Caco-2 (cell line): Measurements from ENCODE around the gene KRT2. TPM values are rescaled to one million over a fixed set of nuclear protein-coding genes. Genes with fewer than 3 reads are reported as not detected.

Source experiments
- BruUV-seq: library from RNA; stranded (reverse); fragments of 400-500 nt; replicated peaks from 2 replicates; lab custom pipeline; 2021; lab: Mats Ljungman, UMichigan
- CTCF ChIA-PET: fragments of 300-600 bp; sonication (Branson Sonifier 250); formaldehyde crosslinking; loops from one replicate; lab custom pipeline; 2022; ENCODE audit warnings: antibody characterized with exemption; lab: Charles Lee
- POLR2A ChIA-PET: fragments of 300-600 bp; sonication (Branson Sonifier 250); formaldehyde crosslinking; loops from one replicate; lab custom pipeline; 2022; ENCODE audit warnings: antibody characterized with exemption; lab: Charles Lee
- DNase-seq, 2 experiments: peaks; one replicate each; pipeline versions ENCODE4 v3.0.0 to v3.0.0-alpha.2; 2020 to 2022
- H3K27me3 ChIP-seq: replicated peaks from 2 replicates; pipeline ENCODE4 v1.6.0; 2011; ENCODE audit warnings: low read length; ENCODE audit not compliant: control insufficient read depth, insufficient read depth
- H3K36me3 ChIP-seq: 2 replicates; pipeline ENCODE4 v1.5.1; 2011; ENCODE audit warnings: low read length; ENCODE audit not compliant: control insufficient read depth, insufficient read depth
- H3K4me1 ChIP-seq: fragments of 250-450 bp; sonication (Bioruptor Pico); 2 replicates; pipeline ENCODE4 v1.5.1; 2020; ENCODE audit warnings: mild to moderate bottlenecking
- H3K4me3 ChIP-seq: 2 replicates; pipeline ENCODE4 v1.5.1; 2011; ENCODE audit warnings: low read depth, mild to moderate bottlenecking, control low read depth, low read length
- H3K9me3 ChIP-seq: fragments of 250-450 bp; sonication (Bioruptor Pico); 2 replicates; pipeline ENCODE4 v1.5.1; 2020; ENCODE audit warnings: mild to moderate bottlenecking, moderate library complexity
- H3K27ac Mint-ChIP-seq: one replicate; pipeline ENCODE4 v1.8.0; 2022; ENCODE audit warnings: mixed read lengths; ENCODE audit not compliant: unreplicated experiment
- H3K27me3 Mint-ChIP-seq: one replicate; pipeline ENCODE4 v1.8.0; 2022; ENCODE audit warnings: mixed read lengths; ENCODE audit not compliant: insufficient read depth, unreplicated experiment
- H3K36me3 Mint-ChIP-seq: one replicate; pipeline ENCODE4 v1.8.0; 2022; ENCODE audit warnings: mild to moderate bottlenecking, mixed read lengths; ENCODE audit not compliant: insufficient read depth, unreplicated experiment
- H3K4me1 Mint-ChIP-seq: one replicate; pipeline ENCODE4 v1.8.0; 2022; ENCODE audit warnings: low read depth, mixed read lengths; ENCODE audit not compliant: unreplicated experiment
- H3K4me3 Mint-ChIP-seq: one replicate; pipeline ENCODE4 v1.8.0; 2022; ENCODE audit warnings: mild to moderate bottlenecking, moderate library complexity, mixed read lengths; ENCODE audit not compliant: unreplicated experiment
- H3K9me3 Mint-ChIP-seq: one replicate; pipeline ENCODE4 v1.8.0; 2022; ENCODE audit warnings: mixed read lengths; ENCODE audit not compliant: unreplicated experiment
- intact Hi-C: fragments of 100-400 bp; cut with micrococcal nuclease; formaldehyde crosslinking; loops from one replicate; pipeline ENCODE4 v1.10.0; 2022; ENCODE audit not compliant: unreplicated experiment
- total RNA-seq: library from RNA; stranded (reverse); gene quantifications from 2 replicates; pipeline ENCODE4 v1.2.3, GENCODE V29; 2022
- TF ChIP-seq, protein P1 (sequence below), 2 experiments: fragments of 200-600 bp in 1 of 2; IDR thresholded peaks; 1 replicate in 1 of 2; 2 replicates in 1 of 2; pipeline versions ENCODE4 v1.5.1 to v1.8.0; 2011 to 2022; ENCODE audit warnings: antibody characterized with exemption in 1 of 2, control low read depth in 1 of 2, inconsistent platforms in 1 of 2, low read depth in 1 of 2, low read length in 1 of 2, mild to moderate bottlenecking in 1 of 2, moderate library complexity in 1 of 2; ENCODE audit not compliant: insufficient read depth in 1 of 2, severe bottlenecking in 1 of 2, unreplicated experiment in 1 of 2

KRT2 gene
- total RNA-seq, 1 experiment from 2014 or later = not detected

DNA sequence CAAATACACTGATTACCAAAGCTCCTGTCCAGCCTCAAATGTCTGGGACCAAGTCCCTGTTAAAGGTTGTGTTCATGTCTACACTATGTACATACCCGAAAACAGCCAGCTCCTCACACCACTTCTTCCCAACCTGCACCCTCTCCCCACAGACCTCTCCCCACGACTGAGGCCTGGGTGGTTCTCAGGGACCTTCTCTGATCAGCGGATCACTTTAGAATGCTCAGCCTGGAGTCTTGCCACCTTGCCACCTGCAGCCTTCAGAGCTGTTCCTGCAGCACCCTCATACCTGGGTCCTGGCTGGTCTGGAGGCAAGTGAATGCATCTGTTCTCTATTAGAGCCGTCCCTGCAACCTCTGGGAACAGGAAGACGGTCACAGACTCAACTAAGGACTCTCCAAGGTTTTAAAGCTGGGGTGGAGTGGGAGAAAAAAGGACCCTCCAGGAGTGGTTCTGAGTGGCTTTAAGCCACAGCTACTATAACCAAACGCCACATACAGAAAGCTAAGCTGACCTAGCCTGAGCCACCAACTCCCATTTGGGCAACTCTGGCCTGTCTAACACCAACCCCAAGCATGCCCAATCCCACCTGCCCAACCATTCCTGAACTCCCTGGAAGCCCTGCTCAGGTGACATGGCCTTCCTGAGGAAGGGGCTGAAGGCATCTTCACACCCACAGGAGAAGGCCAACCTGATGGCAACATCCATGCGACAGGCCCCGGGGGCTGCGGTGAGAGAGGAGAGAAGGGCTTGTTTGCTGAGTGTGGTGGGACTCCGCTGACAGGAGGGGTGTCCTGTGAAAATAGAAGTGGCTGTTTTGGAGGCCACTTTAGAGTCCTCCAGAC lies 8.6 kb downstream of the KRT2 start:
- no TSS peak for BruUV-seq
- no peak for DNase-seq
- no peaks in the 10 kb centered on the region for H3K36me3 ChIP-seq
- H3K4me1 Mint-ChIP-seq = no peaks in the 10 kb centered on the region
- H3K9me3 Mint-ChIP-seq = no peaks in the 10 kb centered on the region
- H3K4me3 ChIP-seq = no peak overlapping the region
- H3K27ac Mint-ChIP-seq = no peak overlapping the region
- peaks cover 35% of the 10 kb centered on the region for H3K27me3 Mint-ChIP-seq
- no peak overlapping the region for H3K4me3 Mint-ChIP-seq
- H3K4me1 ChIP-seq = no peaks in the 10 kb centered on the region
- H3K27me3 ChIP-seq = no peaks in the 10 kb centered on the region
- H3K36me3 Mint-ChIP-seq = no peaks in the 10 kb centered on the region
- ChIA-PET POLR2A (no interaction called here), CTCF (no interaction called here)
- no peaks in the 10 kb centered on the region for H3K9me3 ChIP-seq
- intact Hi-C loops = no loop called here
- TF ChIP-seq, protein P1, sequence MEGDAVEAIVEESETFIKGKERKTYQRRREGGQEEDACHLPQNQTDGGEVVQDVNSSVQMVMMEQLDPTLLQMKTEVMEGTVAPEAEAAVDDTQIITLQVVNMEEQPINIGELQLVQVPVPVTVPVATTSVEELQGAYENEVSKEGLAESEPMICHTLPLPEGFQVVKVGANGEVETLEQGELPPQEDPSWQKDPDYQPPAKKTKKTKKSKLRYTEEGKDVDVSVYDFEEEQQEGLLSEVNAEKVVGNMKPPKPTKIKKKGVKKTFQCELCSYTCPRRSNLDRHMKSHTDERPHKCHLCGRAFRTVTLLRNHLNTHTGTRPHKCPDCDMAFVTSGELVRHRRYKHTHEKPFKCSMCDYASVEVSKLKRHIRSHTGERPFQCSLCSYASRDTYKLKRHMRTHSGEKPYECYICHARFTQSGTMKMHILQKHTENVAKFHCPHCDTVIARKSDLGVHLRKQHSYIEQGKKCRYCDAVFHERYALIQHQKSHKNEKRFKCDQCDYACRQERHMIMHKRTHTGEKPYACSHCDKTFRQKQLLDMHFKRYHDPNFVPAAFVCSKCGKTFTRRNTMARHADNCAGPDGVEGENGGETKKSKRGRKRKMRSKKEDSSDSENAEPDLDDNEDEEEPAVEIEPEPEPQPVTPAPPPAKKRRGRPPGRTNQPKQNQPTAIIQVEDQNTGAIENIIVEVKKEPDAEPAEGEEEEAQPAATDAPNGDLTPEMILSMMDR (IDR thresholded peaks at IDR 0.05; ENCODE audit: insufficient read depth in 1 of 2, low read depth in 1 of 2, low read length in 1 of 2, severe bottlenecking in 1 of 2, unreplicated experiment in 1 of 2) = no peak

DNA sequence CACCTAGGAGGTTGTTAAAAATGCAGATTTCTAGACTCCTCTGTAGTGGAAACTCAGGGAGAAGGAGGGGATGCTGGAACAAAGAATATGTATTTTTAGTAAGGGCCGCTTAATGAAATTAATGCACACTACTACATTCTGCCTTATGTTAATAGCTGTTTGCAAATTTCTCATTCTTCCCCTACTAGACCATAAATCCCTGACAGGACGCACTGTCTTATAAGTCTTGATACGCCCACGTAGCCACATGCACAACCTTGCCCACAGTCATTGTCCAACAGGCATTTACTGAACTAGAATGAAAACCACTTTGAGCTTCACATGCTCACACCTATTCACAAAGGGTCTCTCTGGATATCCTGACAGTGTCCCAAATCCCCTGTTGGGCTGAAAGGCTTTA lies 10.5 kb downstream of the KRT2 start:
- no peak for DNase-seq
- TF ChIP-seq, protein P1 (IDR thresholded peaks at IDR 0.05; ENCODE audit: insufficient read depth in 1 of 2, low read depth in 1 of 2, low read length in 1 of 2, severe bottlenecking in 1 of 2, unreplicated experiment in 1 of 2) = no peak
- intact Hi-C loops = no loop called here
- no peak overlapping the region for H3K4me3 ChIP-seq
- ChIA-PET CTCF (no interaction called here), POLR2A (no interaction called here)
- H3K9me3 Mint-ChIP-seq = no peaks in the 10 kb centered on the region
- no peaks in the 10 kb centered on the region for H3K36me3 Mint-ChIP-seq
- H3K27ac Mint-ChIP-seq = no peak overlapping the region
- H3K27me3 Mint-ChIP-seq = peaks cover 29% of the 10 kb centered on the region
- no peaks in the 10 kb centered on the region for H3K4me1 ChIP-seq
- H3K4me3 Mint-ChIP-seq = no peak overlapping the region
- no peaks in the 10 kb centered on the region for H3K4me1 Mint-ChIP-seq
- H3K36me3 ChIP-seq = no peaks in the 10 kb centered on the region
- no peaks in the 10 kb centered on the region for H3K9me3 ChIP-seq
- no peaks in the 10 kb centered on the region for H3K27me3 ChIP-seq
- BruUV-seq = no TSS peak

DNA sequence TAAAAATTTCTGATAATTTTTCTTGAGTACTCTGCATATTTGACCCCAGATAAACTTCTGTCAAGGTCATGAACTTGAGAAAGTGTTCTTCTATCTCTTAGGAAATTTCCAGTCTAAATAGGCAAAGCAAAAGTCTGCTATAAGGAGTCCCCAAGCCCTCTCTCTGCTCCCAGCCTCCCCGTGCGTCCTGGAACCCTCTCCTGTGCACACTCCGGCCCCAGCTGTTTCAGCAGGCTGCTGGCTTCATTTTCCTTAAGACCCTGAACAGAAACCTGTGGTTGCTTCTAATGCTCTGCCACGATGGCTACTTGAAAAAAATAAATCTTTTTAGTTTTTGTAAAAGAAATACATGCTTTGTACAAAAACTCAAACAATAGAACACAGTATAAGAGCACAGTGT lies 14.7 kb downstream of the KRT2 start:
- TF ChIP-seq, protein P1 (IDR thresholded peaks at IDR 0.05; ENCODE audit: insufficient read depth in 1 of 2, low read depth in 1 of 2, low read length in 1 of 2, severe bottlenecking in 1 of 2, unreplicated experiment in 1 of 2) = no peak
- ChIA-PET POLR2A (no interaction called here), CTCF (no interaction called here)
- Mint-ChIP-seq H3K4me3 (no peak overlapping the region), H3K27ac (no peak overlapping the region), H3K27me3 (peaks cover 7% of the 10 kb centered on the region), H3K9me3 (no peaks in the 10 kb centered on the region), H3K36me3 (no peaks in the 10 kb centered on the region), H3K4me1 (no peaks in the 10 kb centered on the region)
- Histone ChIP-seq H3K27me3 (no peaks in the 10 kb centered on the region), H3K4me1 (no peaks in the 10 kb centered on the region), H3K36me3 (no peaks in the 10 kb centered on the region), H3K4me3 (no peak overlapping the region), H3K9me3 (no peaks in the 10 kb centered on the region)
- intact Hi-C loops = no loop called here
- BruUV-seq = no TSS peak
- DNase-seq = no peak
